Ramos (cell line): ENCODE data around the gene CCDC85C.

Experiments
- in situ Hi-C: fragments of 300-500 bp; cut with MboI; formaldehyde crosslinking; loops from one replicate; pipeline ENCODE4 v1.14.3; 2022; ENCODE audit warnings: low sequenced_read_pairs; ENCODE audit not compliant: unreplicated experiment

Gene CCDC85C

GRCh38 chr14:99609245-99610170 lies 5.5 kb upstream of the CCDC85C start:
- in situ Hi-C loops = no loop called here

- in situ Hi-C loops = no loop called here
Measured at GRCh38 chr14:99608591-99608990, 4.6 kb upstream of the CCDC85C start.

GRCh38 chr14:99606359-99606758 lies 2.4 kb upstream of the CCDC85C start:
- in situ Hi-C loops = no loop called here

GRCh38 chr14:99605299-99605961 lies 1.4 kb upstream of the CCDC85C start:
- in situ Hi-C loops = no loop called here

GRCh38 chr14:99604766-99605298 lies 825 bp upstream of the CCDC85C start:
- in situ Hi-C loops = no loop called here

- in situ Hi-C loops = no loop called here
Measured at GRCh38 chr14:99604278-99604765, 315 bp upstream of the CCDC85C start.

- in situ Hi-C loops = no loop called here
Measured at GRCh38 chr14:99602788-99603415, 1.1 kb downstream of the CCDC85C start.

GRCh38 chr14:99602054-99602787 lies 1.8 kb downstream of the CCDC85C start:
- in situ Hi-C loops = no loop called here

- in situ Hi-C loops = no loop called here
Measured at GRCh38 chr14:99601361-99601831, 2.6 kb downstream of the CCDC85C start.

GRCh38 chr14:99600232-99600888 lies 3.6 kb downstream of the CCDC85C start:
- in situ Hi-C loops = no loop called here

- in situ Hi-C loops = no loop called here
Measured at GRCh38 chr14:99599393-99599792, 4.6 kb downstream of the CCDC85C start.

- in situ Hi-C loops = no loop called here
Measured at GRCh38 chr14:99598774-99599173, 5.2 kb downstream of the CCDC85C start.

GRCh38 chr14:99597911-99598600 lies 6.0 kb downstream of the CCDC85C start:
- in situ Hi-C loops = no loop called here

- in situ Hi-C loops = no loop called here
Measured at GRCh38 chr14:99596772-99597171, 7.2 kb downstream of the CCDC85C start.

GRCh38 chr14:99596071-99596627 lies 7.9 kb downstream of the CCDC85C start:
- in situ Hi-C loops = no loop called here

- in situ Hi-C loops = no loop called here
Measured at GRCh38 chr14:99595524-99595923, 8.5 kb downstream of the CCDC85C start.

GRCh38 chr14:99595034-99595433 lies 9.0 kb downstream of the CCDC85C start:
- in situ Hi-C loops = no loop called here
